Calu3 (cell line): ENCODE measurements around the gene AHNAK. TPM values are rescaled to one million over a fixed set of nuclear protein-coding genes. Genes with fewer than 3 reads are reported as not detected.

ENCODE experiments used
- BruUV-seq: library from RNA; stranded (reverse); fragments of 400-500 nt; replicated peaks from 2 replicates; lab custom pipeline; 2021; lab: Mats Ljungman, UMichigan
- CTCF ChIA-PET: fragments of 300-600 bp; sonication (Branson Sonifier 250); formaldehyde crosslinking; loops from one replicate; lab custom pipeline; 2022; ENCODE audit warnings: antibody characterized with exemption; lab: Charles Lee
- DNase-seq: peaks from one replicate; pipeline ENCODE4 v3.0.0; 2022
- H3K27ac Mint-ChIP-seq: one replicate; pipeline ENCODE4 v1.8.0; 2022; ENCODE audit warnings: mixed read lengths; ENCODE audit not compliant: unreplicated experiment
- H3K27me3 Mint-ChIP-seq: one replicate; pipeline ENCODE4 v1.8.0; 2022; ENCODE audit warnings: mixed read lengths; ENCODE audit not compliant: unreplicated experiment
- H3K36me3 Mint-ChIP-seq: one replicate; pipeline ENCODE4 v1.8.0; 2022; ENCODE audit warnings: mild to moderate bottlenecking, moderate library complexity, mixed read lengths; ENCODE audit not compliant: insufficient read depth, unreplicated experiment
- H3K4me1 Mint-ChIP-seq: one replicate; pipeline ENCODE4 v1.8.0; 2022; ENCODE audit warnings: mild to moderate bottlenecking, low read depth, mixed read lengths; ENCODE audit not compliant: unreplicated experiment
- H3K4me3 Mint-ChIP-seq: one replicate; pipeline ENCODE4 v1.8.0; 2022; ENCODE audit warnings: mild to moderate bottlenecking, low read depth, moderate library complexity, mixed read lengths; ENCODE audit not compliant: unreplicated experiment
- H3K9me3 Mint-ChIP-seq: one replicate; pipeline ENCODE4 v1.8.0; 2022; ENCODE audit warnings: low read depth, mixed read lengths; ENCODE audit not compliant: unreplicated experiment
- intact Hi-C: fragments of 100-400 bp; cut with micrococcal nuclease; formaldehyde crosslinking; loops from one replicate; pipeline ENCODE4 v1.10.0; 2022; ENCODE audit not compliant: unreplicated experiment
- total RNA-seq: library from RNA; stranded (reverse); gene quantifications from 2 replicates; pipeline ENCODE4 v1.2.3, GENCODE V29; 2022
- TF ChIP-seq, protein P1 (sequence below): fragments of 200-600 bp; IDR thresholded peaks from one replicate; pipeline ENCODE4 v1.8.0; 2022; ENCODE audit warnings: antibody characterized with exemption; ENCODE audit not compliant: unreplicated experiment

AHNAK gene
- total RNA-seq, 1 experiment from 2014 or later: 246 TPM

DNA sequence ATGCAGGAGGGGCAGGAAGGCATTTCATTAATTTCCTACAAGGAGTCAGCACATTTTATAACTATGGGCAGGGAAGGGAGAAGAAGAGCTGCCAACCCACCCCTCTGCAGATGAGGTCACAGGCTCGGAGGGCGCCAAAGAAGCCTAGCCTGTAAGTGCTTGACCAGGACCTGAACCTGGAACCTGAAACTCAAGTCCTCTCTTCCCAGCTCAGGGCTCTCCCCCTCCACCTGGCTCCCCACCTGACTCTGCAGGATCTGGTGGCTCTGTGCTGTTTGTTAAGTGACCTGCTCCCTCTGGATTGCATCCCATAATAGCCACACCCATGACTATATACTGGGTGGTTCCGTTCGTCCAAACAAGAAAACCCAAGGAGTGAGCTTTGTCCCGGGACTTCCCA, 100.5 kb downstream of the AHNAK start:
- BruUV-seq: no TSS peak
- TF ChIP-seq, protein P1, sequence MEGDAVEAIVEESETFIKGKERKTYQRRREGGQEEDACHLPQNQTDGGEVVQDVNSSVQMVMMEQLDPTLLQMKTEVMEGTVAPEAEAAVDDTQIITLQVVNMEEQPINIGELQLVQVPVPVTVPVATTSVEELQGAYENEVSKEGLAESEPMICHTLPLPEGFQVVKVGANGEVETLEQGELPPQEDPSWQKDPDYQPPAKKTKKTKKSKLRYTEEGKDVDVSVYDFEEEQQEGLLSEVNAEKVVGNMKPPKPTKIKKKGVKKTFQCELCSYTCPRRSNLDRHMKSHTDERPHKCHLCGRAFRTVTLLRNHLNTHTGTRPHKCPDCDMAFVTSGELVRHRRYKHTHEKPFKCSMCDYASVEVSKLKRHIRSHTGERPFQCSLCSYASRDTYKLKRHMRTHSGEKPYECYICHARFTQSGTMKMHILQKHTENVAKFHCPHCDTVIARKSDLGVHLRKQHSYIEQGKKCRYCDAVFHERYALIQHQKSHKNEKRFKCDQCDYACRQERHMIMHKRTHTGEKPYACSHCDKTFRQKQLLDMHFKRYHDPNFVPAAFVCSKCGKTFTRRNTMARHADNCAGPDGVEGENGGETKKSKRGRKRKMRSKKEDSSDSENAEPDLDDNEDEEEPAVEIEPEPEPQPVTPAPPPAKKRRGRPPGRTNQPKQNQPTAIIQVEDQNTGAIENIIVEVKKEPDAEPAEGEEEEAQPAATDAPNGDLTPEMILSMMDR: no peak
- no peaks in the 10 kb centered on the region for H3K9me3 Mint-ChIP-seq
- intact Hi-C loops: no loop called here
- no peak for DNase-seq
- no peak overlapping the region for H3K4me3 Mint-ChIP-seq
- CTCF ChIA-PET: no interaction called here
- H3K27me3 Mint-ChIP-seq: peaks cover 9% of the 10 kb centered on the region
- H3K27ac Mint-ChIP-seq: no peak overlapping the region
- H3K36me3 Mint-ChIP-seq: no peaks in the 10 kb centered on the region
- peaks cover 7% of the 10 kb centered on the region for H3K4me1 Mint-ChIP-seq

DNA sequence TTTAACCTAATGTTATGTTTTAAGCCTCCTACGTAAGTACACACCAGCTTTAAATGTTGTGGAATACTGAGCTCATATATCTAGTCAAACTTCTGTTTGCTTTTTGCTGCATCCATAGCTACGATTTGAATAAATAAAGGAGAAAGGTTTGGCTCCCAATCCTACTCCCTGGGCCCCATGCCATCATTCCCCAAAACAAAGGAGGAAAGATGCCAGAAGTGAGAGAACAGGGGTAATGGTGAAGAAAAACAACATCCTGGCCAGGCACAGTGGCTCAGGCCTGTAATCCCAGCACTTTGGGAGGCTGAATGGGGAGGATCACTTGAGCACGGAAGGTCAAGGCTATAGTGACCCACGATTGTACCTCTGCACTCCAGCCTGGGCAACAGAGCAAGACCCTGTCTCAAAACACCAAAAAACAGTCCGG, 101.3 kb downstream of the AHNAK start:
- CTCF ChIA-PET: interaction anchor here (0.8 to 1.5 kb wide), 2 partner anchors 12 to 97 kb away, joined by 3 to 5 read pairs; no protein-coding TSS in a partner anchor
- Mint-ChIP-seq H3K9me3 (no peaks in the 10 kb centered on the region), H3K27me3 (peaks cover 9% of the 10 kb centered on the region), H3K36me3 (no peaks in the 10 kb centered on the region), H3K4me1 (peaks cover 7% of the 10 kb centered on the region), H3K4me3 (no peak overlapping the region), H3K27ac (no peak overlapping the region)
- TF ChIP-seq, protein P1: no peak
- DNase-seq: no peak
- intact Hi-C loops: no loop called here
- BruUV-seq: no TSS peak

DNA sequence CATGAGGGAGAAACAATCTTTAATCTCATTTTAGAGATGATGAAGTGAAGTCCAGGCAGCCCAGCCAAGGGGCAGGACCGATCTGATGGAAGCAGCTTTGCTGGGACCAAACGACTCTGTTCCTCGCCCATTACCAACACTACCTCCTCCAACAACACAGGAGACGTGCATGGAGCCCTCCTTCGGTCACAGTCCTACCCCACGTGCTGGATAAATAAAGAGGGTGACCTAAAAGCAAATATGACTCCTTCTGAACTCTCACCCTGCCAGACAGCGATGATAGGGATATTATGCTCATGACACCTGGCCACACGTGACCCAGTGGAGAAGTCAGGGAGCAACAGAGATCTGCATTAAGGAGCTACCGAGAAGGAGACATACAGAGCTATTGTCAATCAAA, 101.8 kb downstream of the AHNAK start:
- Mint-ChIP-seq H3K4me3 (no peak overlapping the region), H3K27me3 (peaks cover 9% of the 10 kb centered on the region), H3K9me3 (no peaks in the 10 kb centered on the region), H3K27ac (no peak overlapping the region), H3K4me1 (peaks cover 7% of the 10 kb centered on the region), H3K36me3 (no peaks in the 10 kb centered on the region)
- BruUV-seq: no TSS peak
- TF ChIP-seq, protein P1: no peak
- intact Hi-C loops: no loop called here
- CTCF ChIA-PET: interaction anchor here (0.8 to 1.5 kb wide), 2 partner anchors 13 to 98 kb away, joined by 3 to 5 read pairs; no protein-coding TSS in a partner anchor
- DNase-seq: no peak

DNA sequence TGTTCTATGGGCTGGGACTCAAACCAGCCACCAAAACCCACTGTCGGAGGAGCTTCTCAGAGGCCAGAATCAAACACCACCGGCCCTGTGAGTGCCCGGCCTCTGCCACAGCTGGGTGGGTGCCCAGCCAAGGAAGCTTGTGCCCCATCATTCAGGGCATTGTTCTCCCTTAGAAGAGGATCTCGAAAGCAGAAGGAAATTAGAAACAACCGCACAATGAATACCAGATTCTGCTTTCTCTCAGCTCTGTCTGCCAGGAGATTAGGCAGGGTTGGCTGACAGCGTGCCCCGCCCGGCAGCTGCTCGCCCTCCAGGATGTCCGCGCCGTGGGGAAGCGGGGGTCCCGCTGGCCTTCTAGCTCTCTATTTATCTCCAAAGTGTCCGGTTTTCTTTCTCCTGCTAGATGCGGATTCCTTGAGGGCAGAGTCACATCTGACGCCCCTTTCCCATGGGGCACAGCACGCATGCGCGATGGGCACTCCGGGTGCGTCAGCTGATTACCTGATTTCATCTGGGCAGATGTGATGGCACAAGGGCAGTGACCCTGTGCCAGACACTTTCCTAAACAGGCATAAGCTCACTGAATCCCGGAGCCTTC, 102.3 kb downstream of the AHNAK start:
- intact Hi-C loops: no loop called here
- TF ChIP-seq, protein P1: no peak
- no TSS peak for BruUV-seq
- CTCF ChIA-PET: interaction anchor here (0.9 to 1.5 kb wide), 2 partner anchors 14 to 98 kb away, joined by 3 read pairs; no protein-coding TSS in a partner anchor
- H3K4me3 Mint-ChIP-seq: no peak overlapping the region
- peaks cover 7% of the 10 kb centered on the region for H3K4me1 Mint-ChIP-seq
- no peaks in the 10 kb centered on the region for H3K36me3 Mint-ChIP-seq
- peaks cover 9% of the 10 kb centered on the region for H3K27me3 Mint-ChIP-seq
- no peak overlapping the region for H3K27ac Mint-ChIP-seq
- no peak for DNase-seq
- no peaks in the 10 kb centered on the region for H3K9me3 Mint-ChIP-seq
